ENCODE results near the gene CLDN5.
A peak's percentile ranks its signal among the peaks of the same experiment; 100 is the strongest.

CLDN5 gene

GRCh38 chr22:19520566-19521305, 3.5 kb downstream of the CLDN5 start:
- DNase-seq, result no peak

GRCh38 chr22:19520007-19520406, 4.2 kb downstream of the CLDN5 start:
- no peak for DNase-seq

DNA sequence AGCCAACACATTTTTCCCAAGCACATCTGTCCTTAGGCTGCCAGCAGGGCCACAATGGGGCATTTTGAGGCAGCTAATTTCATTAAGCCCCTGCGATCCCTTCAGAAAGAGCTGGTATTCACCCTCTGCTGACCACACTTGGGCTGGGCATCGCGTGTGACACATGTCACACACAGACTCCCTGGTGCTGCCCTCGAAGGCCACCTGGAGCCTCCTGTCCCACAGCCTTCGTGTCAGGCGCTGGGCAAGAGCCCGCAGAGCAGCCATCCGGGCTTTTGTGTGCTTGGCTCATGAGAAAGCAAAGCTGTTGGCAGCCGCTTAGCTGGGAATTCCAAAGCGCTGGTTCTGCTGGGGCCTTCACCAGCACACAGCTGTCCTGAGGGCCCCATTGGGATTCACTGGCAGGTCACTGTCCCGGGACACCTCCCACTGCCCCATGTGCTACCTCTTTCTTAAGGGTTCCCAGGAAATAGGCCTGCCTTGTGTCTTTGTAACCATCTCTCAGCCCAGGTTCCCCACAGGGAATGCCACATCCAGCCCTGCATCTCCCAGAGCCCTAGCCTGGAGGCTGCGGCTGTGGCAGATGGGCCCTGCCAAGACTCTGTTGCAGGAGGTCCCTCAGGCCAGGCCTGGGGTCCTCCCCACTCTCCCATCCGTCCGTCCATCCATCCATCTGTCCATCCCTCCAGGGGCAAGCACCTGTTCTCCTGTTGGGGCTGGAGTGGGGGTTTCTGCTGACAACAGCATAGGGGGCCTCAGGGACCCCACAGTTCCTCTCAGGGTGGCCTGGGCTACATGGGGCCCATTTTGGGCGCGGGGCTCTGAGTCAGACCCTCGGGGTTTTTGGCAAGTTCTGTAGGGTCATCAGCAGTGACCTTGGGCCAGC, 4.9 kb downstream of the CLDN5 start:
- DNase-seq, result no peak

GRCh38 chr22:19518635-19519034, 5.6 kb downstream of the CLDN5 start:
- DNase-seq, result no peak

DNA sequence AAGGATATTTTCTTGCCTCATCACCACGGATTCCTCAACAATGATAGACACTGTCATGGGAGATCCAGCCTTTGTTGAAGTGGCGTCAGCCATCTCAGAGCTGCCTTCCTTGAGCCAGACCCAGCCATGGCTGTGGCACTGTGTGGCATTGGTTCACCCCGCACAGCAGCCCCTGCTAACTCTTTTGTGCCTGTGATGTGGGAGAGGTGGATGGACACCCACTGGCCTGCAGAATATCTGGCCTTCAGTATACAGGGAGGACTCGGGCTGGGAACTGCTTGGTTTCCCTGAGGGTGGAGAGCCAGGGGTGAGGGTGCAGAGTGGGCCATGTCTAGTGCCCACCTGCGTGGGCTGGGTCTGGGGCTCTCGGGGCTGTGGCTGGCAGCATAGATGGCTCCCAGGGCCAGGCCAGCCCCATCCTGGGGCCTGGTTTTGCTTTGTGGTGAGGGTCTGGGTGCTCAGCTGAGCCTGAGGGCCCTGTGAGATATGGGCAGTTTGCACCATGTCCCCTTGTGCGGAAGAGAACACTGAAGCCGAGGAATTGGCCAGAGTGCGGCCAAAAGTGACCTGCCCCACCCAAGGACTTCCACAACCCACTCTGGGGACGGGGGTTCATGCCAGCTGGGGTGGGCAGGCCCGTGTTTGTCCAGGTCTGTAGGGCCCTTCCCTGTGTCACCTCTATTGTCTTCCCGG, 6.1 kb downstream of the CLDN5 start:
- no peak for DNase-seq

DNA sequence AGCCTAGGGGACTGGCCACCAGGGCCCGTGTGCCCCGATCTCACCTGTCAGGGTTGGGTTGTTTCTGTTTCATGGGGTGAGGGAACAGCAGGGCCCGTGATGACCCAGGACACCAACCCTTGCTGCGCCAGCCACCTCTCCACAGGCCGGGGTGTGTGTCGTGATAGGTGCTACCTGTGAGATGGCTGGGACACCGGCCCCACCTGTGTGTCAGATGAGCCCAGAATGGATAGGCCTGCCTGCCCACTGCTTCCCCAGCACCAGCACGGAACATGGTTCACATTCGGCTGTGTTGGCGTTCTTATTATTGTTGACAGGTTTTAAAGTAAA, 7.1 kb downstream of the CLDN5 start:
- no peak for DNase-seq

DNA sequence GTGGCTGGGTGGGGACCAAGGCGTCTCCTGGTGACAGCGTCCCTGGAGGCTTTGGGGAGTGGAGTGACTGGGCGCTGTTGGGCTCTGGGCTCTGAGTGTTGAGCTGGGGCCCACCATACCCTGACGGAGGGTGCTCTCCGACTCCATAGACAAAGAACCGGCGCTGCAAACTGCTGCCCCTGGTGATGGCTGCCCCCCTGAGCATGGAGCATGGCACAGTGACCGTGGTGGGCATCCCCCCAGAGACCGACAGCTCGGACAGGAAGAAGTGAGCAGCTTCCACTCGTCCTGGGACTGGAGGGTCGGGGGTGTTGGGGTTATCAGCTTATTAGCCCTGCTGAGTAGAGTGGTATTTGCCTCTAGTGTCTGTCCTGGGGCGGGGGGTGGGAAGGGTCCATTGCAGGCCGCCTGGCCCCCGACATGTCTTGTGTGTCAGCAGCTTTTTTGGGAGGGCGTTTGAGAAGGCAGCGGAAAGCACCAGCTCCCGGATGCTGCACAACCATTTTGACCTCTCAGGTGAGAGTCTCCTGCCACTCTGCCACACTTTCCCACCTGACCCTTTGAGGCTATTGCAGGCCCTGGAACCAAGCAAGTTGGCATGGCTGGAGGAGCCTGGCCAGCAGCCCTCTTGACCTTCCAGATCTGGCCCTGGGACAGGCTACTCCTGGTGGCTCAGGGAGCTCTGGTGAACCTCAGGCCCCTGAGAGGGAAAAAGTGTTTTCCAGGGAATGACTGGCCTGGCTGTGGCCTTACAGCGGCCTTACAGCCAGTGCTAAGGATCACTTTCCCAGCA, 7.6 kb downstream of the CLDN5 start:
- DNase-seq, result no peak

- no peak for DNase-seq
These were observed 8.4 kb downstream of the CLDN5 start for GRCh38 chr22:19515654-19516377.

DNA sequence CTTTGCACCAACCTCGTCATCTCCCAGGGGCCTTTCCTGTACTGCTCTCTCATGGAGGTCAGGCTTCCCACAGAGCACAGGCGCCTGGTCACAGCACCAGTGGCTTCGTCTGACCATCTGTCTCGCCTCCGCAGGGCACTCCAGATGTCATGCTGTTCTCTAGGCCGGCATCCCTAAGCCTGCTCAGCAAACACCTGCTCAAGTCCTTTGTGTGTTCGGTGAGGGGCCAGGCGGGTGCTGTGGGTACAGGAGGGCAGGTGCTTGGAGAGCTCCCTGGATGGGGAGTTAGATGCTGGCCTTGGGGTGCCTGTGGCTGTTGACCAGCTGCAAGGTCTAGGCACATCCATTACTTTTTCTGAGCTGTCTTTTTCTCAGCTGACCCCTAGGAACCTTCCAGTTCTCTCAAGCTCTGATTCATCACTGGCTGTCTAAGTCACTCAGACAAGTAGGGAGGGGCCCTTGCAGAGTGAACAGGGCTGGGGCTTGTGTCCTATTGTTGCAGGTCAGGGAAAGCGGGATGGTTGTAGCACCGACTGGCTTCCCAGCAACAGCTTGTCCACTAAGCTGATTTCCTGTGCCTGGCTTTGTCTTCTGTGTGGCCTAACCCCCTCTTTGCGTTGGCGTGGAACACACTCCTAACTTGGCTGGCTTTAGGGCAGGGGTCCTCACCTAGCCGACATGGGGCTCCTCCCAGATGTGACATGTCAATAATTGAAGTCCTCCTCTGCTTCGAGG, 9.2 kb downstream of the CLDN5 start:
- peak; percentile 98 for DNase-seq

GRCh38 chr22:19513823-19514222, 10.4 kb downstream of the CLDN5 start:
- DNase-seq, result no peak

DNA sequence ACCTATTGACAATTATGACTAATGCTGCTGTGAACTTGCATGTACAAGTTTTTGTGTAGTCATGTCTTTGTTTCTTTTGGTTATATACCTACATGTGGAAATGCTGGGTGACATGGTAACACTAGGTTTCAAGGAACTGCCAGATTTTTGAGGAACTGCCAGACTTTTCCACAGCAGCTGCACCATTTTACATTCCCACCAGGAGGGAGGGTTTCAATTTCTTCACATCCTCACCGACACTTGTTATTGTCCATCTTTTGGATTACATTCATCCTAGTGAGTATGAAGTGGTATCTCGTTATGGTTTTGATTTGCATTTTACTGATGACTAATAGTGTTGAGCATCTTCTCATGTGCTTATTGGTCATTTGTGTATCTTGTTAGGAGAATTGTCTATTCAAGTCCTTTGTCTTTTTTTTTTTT, 13.3 kb downstream of the CLDN5 start:
- DNase-seq, result no peak

DNA sequence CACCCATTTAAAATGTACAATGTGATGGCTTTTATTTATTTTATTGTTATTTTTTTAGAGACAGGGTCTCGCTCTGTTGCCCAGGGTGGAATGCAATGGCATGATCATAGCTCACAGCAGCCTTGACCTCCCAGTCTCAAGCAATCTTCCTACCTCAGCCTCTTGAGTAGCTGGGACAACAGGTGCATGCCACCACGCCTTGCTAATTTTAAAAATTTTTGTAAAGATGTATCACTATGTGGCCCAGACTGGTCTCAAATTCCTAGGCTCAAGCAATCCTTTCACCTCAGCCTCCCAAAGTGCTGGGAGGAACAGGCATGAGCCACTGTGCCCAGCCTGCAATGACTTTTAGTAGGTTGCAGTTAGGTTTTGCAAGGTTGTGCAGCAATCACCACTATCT, 14.3 kb downstream of the CLDN5 start:
- no peak for DNase-seq

- no peak for DNase-seq
These were observed 15.0 kb downstream of the CLDN5 start for GRCh38 chr22:19509191-19509590.

DNA sequence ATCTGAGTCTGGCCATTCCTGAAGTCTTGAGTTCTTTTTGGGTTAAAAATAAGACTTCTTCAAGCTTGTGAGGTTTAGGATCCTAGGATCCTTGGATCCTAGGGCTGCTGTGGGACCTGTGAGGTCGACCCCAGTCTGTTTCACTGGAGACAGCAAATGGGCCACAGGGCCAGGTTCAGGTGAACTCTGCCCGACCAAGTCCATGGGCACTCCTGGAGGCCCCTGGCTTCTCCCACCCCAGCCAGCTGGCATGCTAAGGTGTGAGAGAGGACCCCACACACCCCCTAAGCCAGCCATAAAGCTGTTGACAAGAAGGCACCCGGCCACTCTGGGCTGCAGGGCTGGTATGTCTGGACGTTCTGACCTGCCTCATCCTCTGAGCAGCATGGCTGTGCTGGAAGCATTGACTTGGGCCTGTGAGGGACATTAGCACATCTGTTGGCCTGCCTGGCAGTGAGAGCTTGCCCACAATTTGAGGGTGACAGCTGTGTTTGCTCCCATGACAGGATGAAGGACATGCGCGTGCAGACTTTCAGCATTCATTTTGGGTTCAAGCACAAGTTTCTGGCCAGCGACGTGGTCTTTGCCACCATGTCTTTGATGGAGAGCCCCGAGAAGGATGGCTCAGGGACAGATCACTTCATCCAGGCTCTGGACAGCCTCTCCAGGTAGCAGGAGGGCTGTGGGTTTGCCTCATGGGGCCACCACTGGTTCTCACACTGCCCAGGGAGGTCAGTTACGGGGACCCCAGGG, 16.0 kb downstream of the CLDN5 start:
- no peak for DNase-seq

GRCh38 chr22:19507534-19507861, 16.7 kb downstream of the CLDN5 start:
- DNase-seq, result no peak

- no peak for DNase-seq
These were observed 18.0 kb downstream of the CLDN5 start for GRCh38 chr22:19506212-19506611.

- DNase-seq, result no peak
These were observed 18.5 kb downstream of the CLDN5 start for GRCh38 chr22:19505735-19506126.

GRCh38 chr22:19504900-19505734, 19.1 kb downstream of the CLDN5 start:
- no peak for DNase-seq

DNA sequence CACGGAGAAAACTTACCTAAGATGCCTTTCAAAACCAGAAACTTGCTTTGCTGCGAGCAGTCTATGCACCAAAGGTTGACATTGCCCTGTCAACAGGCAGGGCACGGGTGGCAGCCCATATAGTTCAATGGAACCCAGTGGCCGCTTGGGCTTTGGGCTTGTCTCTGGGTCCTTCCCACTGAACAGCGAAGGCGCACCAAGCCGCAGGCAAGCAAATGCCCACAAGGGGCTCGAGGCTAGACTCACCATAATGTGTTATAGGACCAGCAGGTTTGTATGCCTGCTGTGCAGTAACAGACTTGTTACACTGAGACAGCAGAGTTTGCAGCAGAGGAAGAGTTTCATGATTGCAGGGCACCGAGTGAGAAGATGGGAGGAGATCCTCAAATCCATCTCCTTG, 20.3 kb downstream of the CLDN5 start:
- DNase-seq, result no peak

DNA sequence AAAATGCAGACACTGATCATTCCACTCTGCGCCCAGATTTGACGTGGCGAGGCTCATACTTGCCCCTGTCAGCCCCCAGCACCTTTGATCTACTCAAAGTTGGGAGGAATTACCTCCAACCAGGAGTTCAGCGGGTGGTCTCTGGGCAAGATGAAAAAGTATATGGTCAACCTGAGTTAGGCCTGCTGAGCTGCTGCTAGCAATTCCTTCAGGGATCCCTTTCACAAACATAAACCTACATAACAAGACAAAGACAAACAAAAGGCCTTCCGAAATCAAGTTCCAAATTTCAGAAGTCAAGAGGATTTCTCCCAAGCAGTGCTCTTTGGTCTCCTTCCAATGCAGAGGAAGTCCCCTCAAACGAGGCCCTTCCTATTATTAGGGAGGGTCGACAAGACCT, 20.8 kb downstream of the CLDN5 start:
- no peak for DNase-seq
